H1 (cell line): ENCODE data around the gene SYCE3. TPM values are rescaled to one million over a fixed set of nuclear protein-coding genes. Genes with fewer than 3 reads are reported as not detected.

Source experiments
- CTCF ChIA-PET: fragments of 300-600 bp; sonication (Branson Sonifier 250); formaldehyde crosslinking; loops from one replicate; lab custom pipeline; 2021; ENCODE audit not compliant: partially characterized antibody; lab: Charles Lee
- POLR2A ChIA-PET: fragments of 300-600 bp; sonication (Branson Sonifier 250); formaldehyde crosslinking; loops from one replicate; lab custom pipeline; 2021; ENCODE audit warnings: inconsistent platforms; ENCODE audit not compliant: partially characterized antibody; lab: Charles Lee
- DNase-seq, 2 experiments: peaks; one replicate each; pipeline versions ENCODE4 v3.0.0 to v3.0.0-alpha.2; 2010 to 2022; ENCODE audit warnings: low spot score in 2 of 2, low read depth in 1 of 2, mixed read lengths in 1 of 2
- FAIRE-seq: peaks from 2 replicates; lab custom pipeline; 2011; peaks lifted over from hg19 to GRCh38; lab: Jason Lieb, UNC
- H2AFZ ChIP-seq: 2 replicates; pipeline ENCODE4 v1.8.1; 2012; ENCODE audit warnings: low read length, inconsistent platforms
- H2AK5ac ChIP-seq: 2 replicates; pipeline ENCODE4 v1.6.1; 2013; ENCODE audit warnings: low read depth, low read length
- H2BK120ac ChIP-seq: replicated peaks from 2 replicates; pipeline ENCODE3; 2013; ENCODE audit warnings: low read depth, low read length, inconsistent platforms
- H2BK12ac ChIP-seq: 2 replicates; pipeline ENCODE4 v1.6.1; 2013; ENCODE audit warnings: low read depth, low read length
- H2BK15ac ChIP-seq: 2 replicates; pipeline ENCODE4 v1.6.1; 2013; ENCODE audit warnings: low read length
- H2BK20ac ChIP-seq: 2 replicates; pipeline ENCODE4 v1.6.1; 2013; ENCODE audit warnings: low read length
- H2BK5ac ChIP-seq: 2 replicates; pipeline ENCODE4 v1.6.1; 2013; ENCODE audit warnings: low read depth, low read length
- H3K14ac ChIP-seq: 2 replicates; pipeline ENCODE4 v1.6.1; 2013; ENCODE audit warnings: inconsistent platforms; ENCODE audit not compliant: insufficient read length
- H3K18ac ChIP-seq: 2 replicates; pipeline ENCODE4 v1.6.1; 2013; ENCODE audit warnings: low read length; ENCODE audit errors: extremely low read depth
- H3K23ac ChIP-seq: 2 replicates; pipeline ENCODE4 v1.6.1; 2013; ENCODE audit warnings: inconsistent platforms; ENCODE audit not compliant: insufficient read length
- H3K23me2 ChIP-seq: 2 replicates; pipeline ENCODE4 v1.6.1; 2013; ENCODE audit warnings: low read depth, low read length
- H3K27ac ChIP-seq: 2 replicates; pipeline ENCODE4 v1.6.1; 2011; ENCODE audit warnings: low read depth, low read length, inconsistent platforms
- H3K27me3 ChIP-seq, 4 experiments: replicated peaks in 1 of 4; 1 replicate in 1 of 4; 2 replicates in 3 of 4; pipeline versions ENCODE4 v1.6.1 to v1.8.1; 2011 to 2013; ENCODE audit warnings: low read length in 3 of 4, mild to moderate bottlenecking in 3 of 4, inconsistent platforms in 2 of 4, mixed read lengths in 2 of 4, moderate library complexity in 1 of 4; ENCODE audit not compliant: control insufficient read depth in 3 of 4, insufficient read depth in 3 of 4; ENCODE audit errors: extremely low read depth in 1 of 4
- H3K36me3 ChIP-seq, 4 experiments: 2 replicates each; pipeline versions ENCODE4 v1.6.1 to v1.8.1; 2011 to 2013; ENCODE audit warnings: mild to moderate bottlenecking in 4 of 4, low read length in 3 of 4, moderate library complexity in 2 of 4, control low read depth in 1 of 4, inconsistent platforms in 1 of 4; ENCODE audit not compliant: insufficient read depth in 4 of 4, control insufficient read depth in 2 of 4
- H3K4ac ChIP-seq: replicated peaks from 2 replicates; pipeline ENCODE3; 2013; ENCODE audit warnings: low read length, low read depth, mixed read lengths, inconsistent platforms; ENCODE audit not compliant: insufficient read length
- H3K4me1 ChIP-seq, 4 experiments: replicated peaks in 1 of 4; 1 replicate in 1 of 4; 2 replicates in 3 of 4; pipeline versions ENCODE4 v1.6.1 to v1.8.1; 2011 to 2013; ENCODE audit warnings: low read length in 3 of 4, inconsistent platforms in 2 of 4, mixed read lengths in 1 of 4; ENCODE audit not compliant: insufficient read depth in 4 of 4, control insufficient read depth in 3 of 4
- H3K4me2 ChIP-seq, 2 experiments: 2 replicates each; pipeline versions ENCODE4 v1.6.1 to v1.8.1; 2011 to 2013; ENCODE audit warnings: low read depth in 2 of 2, low read length in 2 of 2, control low read depth in 1 of 2, inconsistent platforms in 1 of 2, mild to moderate bottlenecking in 1 of 2; ENCODE audit not compliant: insufficient read depth in 1 of 2
- H3K4me3 ChIP-seq, 4 experiments: fragments of 200-600, 300-600 bp in 1 of 4; sonication (generic), shearing (Covaris generic), sonication (Bioruptor Twin) in 1 of 4; 2 replicates each; pipeline versions ENCODE4 v1.5.1 to v1.8.1; 2011 to 2016; ENCODE audit warnings: low read length in 4 of 4, low read depth in 3 of 4, control low read depth in 2 of 4, inconsistent platforms in 2 of 4, mild to moderate bottlenecking in 2 of 4, mixed read lengths in 1 of 4, moderate library complexity in 1 of 4; ENCODE audit not compliant: insufficient read depth in 2 of 4; ENCODE audit errors: extremely low read depth in 1 of 4
- H3K56ac ChIP-seq: replicated peaks from 2 replicates; pipeline ENCODE3; 2013; ENCODE audit warnings: low read depth, mild to moderate bottlenecking, mixed read lengths, low read length, inconsistent platforms; ENCODE audit not compliant: insufficient read length
- H3K79me1 ChIP-seq: 2 replicates; pipeline ENCODE4 v1.6.1; 2013; ENCODE audit warnings: low read depth, low read length, control low read depth
- H3K79me2 ChIP-seq, 2 experiments: 2 replicates each; pipeline versions ENCODE4 v1.6.1 to v1.8.1; 2012 to 2013; ENCODE audit warnings: low read length in 2 of 2, mild to moderate bottlenecking in 2 of 2, inconsistent platforms in 1 of 2; ENCODE audit not compliant: insufficient read depth in 2 of 2, control insufficient read depth in 1 of 2
- H3K9ac ChIP-seq, 4 experiments: replicated peaks in 1 of 4; 1 replicate in 1 of 4; 2 replicates in 3 of 4; pipeline versions ENCODE4 v1.6.1 to v1.8.1; 2011 to 2013; ENCODE audit warnings: low read depth in 3 of 4, low read length in 3 of 4, control low read depth in 2 of 4, mild to moderate bottlenecking in 2 of 4, moderate library complexity in 2 of 4, inconsistent platforms in 1 of 4; ENCODE audit errors: extremely low read depth in 1 of 4
- H3K9me3 ChIP-seq, 2 experiments: 2 replicates each; pipeline versions ENCODE4 v1.6.1 to v1.8.1; 2012 to 2013; ENCODE audit warnings: mild to moderate bottlenecking in 2 of 2, moderate library complexity in 2 of 2, control low read depth in 1 of 2, inconsistent platforms in 1 of 2, low read depth in 1 of 2, low read length in 1 of 2, mixed read lengths in 1 of 2; ENCODE audit not compliant: insufficient read depth in 2 of 2
- H4K20me1 ChIP-seq, 2 experiments: replicated peaks in 1 of 2; 2 replicates each; pipeline versions ENCODE3 to v1.8.1; 2011 to 2013; ENCODE audit warnings: inconsistent platforms in 2 of 2, low read length in 2 of 2, mild to moderate bottlenecking in 1 of 2; ENCODE audit not compliant: insufficient read depth in 2 of 2, control insufficient read depth in 1 of 2
- H4K5ac ChIP-seq: 2 replicates; pipeline ENCODE4 v1.6.1; 2013; ENCODE audit warnings: low read length, low read depth, mixed read lengths, inconsistent platforms; ENCODE audit not compliant: insufficient read length
- H4K8ac ChIP-seq: 2 replicates; pipeline ENCODE4 v1.8.0; 2013; ENCODE audit warnings: mild to moderate bottlenecking, moderate library complexity, low read length, inconsistent platforms; ENCODE audit not compliant: insufficient read depth; ENCODE audit errors: extremely low read depth
- H4K91ac ChIP-seq: replicated peaks from 2 replicates; pipeline ENCODE3; 2013; ENCODE audit warnings: low read length, mixed read lengths, inconsistent platforms; ENCODE audit not compliant: insufficient read length
- FOSL1 ChIP-seq: IDR thresholded peaks from 2 replicates; pipeline ENCODE4 v1.6.1; 2011; ENCODE audit warnings: mild to moderate bottlenecking, low read depth, low read length, moderate library complexity; ENCODE audit not compliant: insufficient read depth
- WGBS, 2 experiments: shearing (Covaris generic) in 1 of 2; methylation state at CpG; one replicate each; pipeline versions ENCODE4 v1.1.6 to v1.1.7; 2013 to 2015; ENCODE audit warnings: low lambda C conversion rate in 2 of 2, mixed read lengths in 2 of 2, inconsistent platforms in 1 of 2, low coverage in 1 of 2, missing lambda C conversion rate in 1 of 2; ENCODE audit not compliant: insufficient replicate concordance in 2 of 2, insufficient coverage in 1 of 2, insufficient read length in 1 of 2; ENCODE audit errors: extremely low coverage in 1 of 2, missing lambda C conversion rate in 1 of 2; 5-methylcytosine and 5-hydroxymethylcytosine counted together
- polyA plus RNA-seq, 7 experiments: library from polyadenylated mRNA; depleted of rRNA in 3 of 7; stranded (reverse) in 5 of 7; unstranded in 2 of 7; fragments of >200 nt in 5 of 7; fragments of 200-250 nt in 2 of 7; gene quantifications; 1 replicate in 5 of 7; 2 replicates in 1 of 7; 4 replicates in 1 of 7; pipeline versions ENCODE4 v1.2.1 to v1.2.3, GENCODE V29; 2011 to 2013; ENCODE audit warnings: missing spikeins in 2 of 7, mixed read lengths in 2 of 7
- total RNA-seq: library from RNA; stranded (reverse); fragmentation: NEBNext Ultra II Directional; extraction: Animal tissue kit (Norgen Biotek cat#: 25700); gene quantifications from 2 replicates; pipeline ENCODE4 v1.2.1, GENCODE V29; 2021

Gene SYCE3
- total and polyA plus RNA-seq, 2 of the 8 experiments (the other 6 are each of a cell fraction or from before 2014, with no cell fraction given) = 1.9 TPM; not detected in 1

- CTCF ChIA-PET = interaction anchor here (0.6 to 1.5 kb wide), 7 partner anchors 13 to 798 kb away, joined by 3 to 4 read pairs (median 3); no protein-coding TSS in a partner anchor
Measured at GRCh38 chr22:50522208-50522805, 40.4 kb downstream of the SYCE3 start.

More at GRCh38 chr22:50522208-50522805, 40.4 kb downstream of the SYCE3 start:
- no peak overlapping the region for H2BK12ac ChIP-seq
- no peak overlapping the region for H2BK5ac ChIP-seq
- no peak overlapping the region for H3K4ac ChIP-seq
- no peak overlapping the region for H2BK15ac ChIP-seq
- H3K14ac ChIP-seq = no peak overlapping the region
- no peak overlapping the region for H3K4me3 ChIP-seq
- no peak overlapping the region for H3K4me2 ChIP-seq
- H3K56ac ChIP-seq = no peak overlapping the region
- H3K23me2 ChIP-seq = peaks cover 17% of the 10 kb centered on the region; the same call in 1 of the 2 replicates
- 87% methylated on average over 11 of the region's 15 CpGs; no CpG with 5 or more reads in 1 of the 2 experiments for WGBS, 2 experiments
- H3K23ac ChIP-seq = no peak overlapping the region
- H3K4me1 ChIP-seq = peaks cover 0 to 9% (median 5%) of the 10 kb centered on the region in 4 experiments; a peak in 5 of 7 replicates
- H3K9ac ChIP-seq = no peak overlapping the region
- H2BK20ac ChIP-seq = no peak overlapping the region
- peaks cover 0 to 7% (median 3%) of the 10 kb centered on the region in 4 experiments; a peak in 4 of 7 replicates for H3K27me3 ChIP-seq
- FAIRE-seq (no peak), DNase-seq (no peak)
- no peaks in the 10 kb centered on the region for H3K79me2 ChIP-seq
- no peak overlapping the region for H4K91ac ChIP-seq
- H3K36me3 ChIP-seq = peaks cover 4 to 25% (median 19%) of the 10 kb centered on the region in 4 experiments; a peak in 7 of 8 replicates
- no peak overlapping the region for H2AFZ ChIP-seq
- TF ChIP-seq FOSL1 = no peak
- POLR2A ChIA-PET = interaction anchor here (1.0 to 1.7 kb wide), 2 partner anchors 14 to 56 kb away, joined by 3 to 9 read pairs; partner anchors contain the start of genes LMF2 and NCAPH2
- peaks cover 4 to 18% of the 10 kb centered on the region in 2 experiments for H4K20me1 ChIP-seq
- no peak overlapping the region for H3K18ac ChIP-seq
- no peak overlapping the region for H3K27ac ChIP-seq
- no peaks in the 10 kb centered on the region for H3K79me1 ChIP-seq
- no peak overlapping the region for H4K5ac ChIP-seq
- no peak overlapping the region for H2BK120ac ChIP-seq
- H4K8ac ChIP-seq = no peak overlapping the region
- H2AK5ac ChIP-seq = no peak overlapping the region
- no peaks in the 10 kb centered on the region for H3K9me3 ChIP-seq
